Activated CD4-positive, alpha-beta T cell treated with anti-CD3 and anti-CD28 coated beads for 36 hours (primary cell): ENCODE data around the gene GYG2. TPM values are rescaled to one million over a fixed set of nuclear protein-coding genes. Genes with fewer than 3 reads are reported as not detected.
"Not testable (repeated sequence)": the region's sequence is repeated elsewhere in the genome, so short reads cannot be mapped to it uniquely, and the experiment has no call there.

ENCODE experiments used
- ATAC-seq: fragments of 200-7000 bp; cut with Tn5 transposase; one replicate; pipeline ENCODE4 v1.10.0; 2021; ENCODE audit warnings: mild to moderate bottlenecking, moderate library complexity
- CTCF ChIA-PET: fragments of 350-600 bp; sonication (Branson Sonifier 250); formaldehyde crosslinking; loops from one replicate; lab custom pipeline; 2021; ENCODE audit warnings: antibody characterized with exemption; lab: Charles Lee
- POLR2A ChIA-PET: fragments of 350-600 bp; sonication (Branson Sonifier 250); formaldehyde crosslinking; loops from one replicate; lab custom pipeline; 2021; ENCODE audit warnings: antibody characterized with exemption, inconsistent platforms; lab: Charles Lee
- DNase-seq: peaks from one replicate; pipeline ENCODE4 v3.0.0-alpha.2; 2020
- H3K27ac Mint-ChIP-seq: one replicate; pipeline ENCODE4 v1.8.0; 2021; ENCODE audit warnings: mixed read lengths
- H3K27me3 Mint-ChIP-seq: one replicate; pipeline ENCODE4 v1.8.0; 2021; ENCODE audit warnings: mixed read lengths
- H3K36me3 Mint-ChIP-seq: one replicate; pipeline ENCODE4 v1.8.0; 2021; ENCODE audit warnings: low read depth, mixed read lengths
- H3K4me1 Mint-ChIP-seq: one replicate; pipeline ENCODE4 v1.8.0; 2021; ENCODE audit warnings: mixed read lengths
- H3K4me3 Mint-ChIP-seq: one replicate; pipeline ENCODE4 v1.8.0; 2021; ENCODE audit warnings: mild to moderate bottlenecking, moderate library complexity, mixed read lengths
- H3K9me3 Mint-ChIP-seq: one replicate; pipeline ENCODE4 v1.8.0; 2021; ENCODE audit warnings: low read depth, mixed read lengths
- intact Hi-C, 2 experiments: fragments of 100-400 bp; cut with DNase I in 1 of 2; cut with micrococcal nuclease in 1 of 2; formaldehyde crosslinking; loops; one replicate each; pipeline versions ENCODE4 v1.14.2 to v1.15.1; 2022 to 2024; cut with DNase I, micrococcal nuclease
- total RNA-seq, 2 experiments: library from RNA; stranded (reverse); gene quantifications; one replicate each; pipeline ENCODE4 v1.2.3, GENCODE V29; 2021

The GYG2 gene
- total RNA-seq, 2 experiments from 2014 or later = not detected

GRCh38 chrX:2875136-2875481 lies 46.4 kb downstream of the GYG2 start:
- H3K27me3 Mint-ChIP-seq = no peaks in the 10 kb centered on the region
- ChIA-PET CTCF (no interaction called here), POLR2A (no interaction called here)
- no peak overlapping the region for H3K4me3 Mint-ChIP-seq
- H3K9me3 Mint-ChIP-seq = no peaks in the 10 kb centered on the region
- intact Hi-C loops = no loop called here
- no peak overlapping the region for H3K27ac Mint-ChIP-seq
- no peaks in the 10 kb centered on the region for H3K36me3 Mint-ChIP-seq
- H3K4me1 Mint-ChIP-seq = no peaks in the 10 kb centered on the region
- ATAC-seq = no peak
- no peak for DNase-seq

GRCh38 chrX:2875798-2876399 lies 47.2 kb downstream of the GYG2 start:
- Mint-ChIP-seq H3K27me3 (no peaks in the 10 kb centered on the region), H3K36me3 (no peaks in the 10 kb centered on the region), H3K4me1 (no peaks in the 10 kb centered on the region), H3K27ac (no peak overlapping the region), H3K4me3 (no peak overlapping the region), H3K9me3 (no peaks in the 10 kb centered on the region)
- ATAC-seq (no peak), DNase-seq (peak; percentile 5)
- ChIA-PET POLR2A (no interaction called here), CTCF (interaction anchor here (0.6 kb wide), 1 partner anchor 254 kb away, joined by 3 read pairs; no protein-coding TSS in a partner anchor)
- intact Hi-C loops = no loop called here

GRCh38 chrX:2878563-2878962 lies 49.8 kb downstream of the GYG2 start:
- DNase-seq (no peak), ATAC-seq (no peak)
- Mint-ChIP-seq H3K4me3 (no peak overlapping the region), H3K4me1 (no peaks in the 10 kb centered on the region), H3K36me3 (no peaks in the 10 kb centered on the region), H3K27me3 (no peaks in the 10 kb centered on the region), H3K9me3 (no peaks in the 10 kb centered on the region), H3K27ac (no peak overlapping the region)
- CTCF ChIA-PET = no interaction called here
- POLR2A ChIA-PET = no interaction called here
- intact Hi-C loops = no loop called here

- CTCF ChIA-PET = no interaction called here
- Mint-ChIP-seq H3K4me1 (no peaks in the 10 kb centered on the region), H3K9me3 (no peaks in the 10 kb centered on the region), H3K4me3 (no peak overlapping the region), H3K36me3 (no peaks in the 10 kb centered on the region), H3K27me3 (no peaks in the 10 kb centered on the region), H3K27ac (no peak overlapping the region)
- POLR2A ChIA-PET = no interaction called here
- DNase-seq (no peak), ATAC-seq (no peak)
- intact Hi-C loops = no loop called here
These were observed 50.9 kb downstream of the GYG2 start for GRCh38 chrX:2879670-2880069.

GRCh38 chrX:2883770-2884169 lies 55.0 kb downstream of the GYG2 start:
- H3K27ac Mint-ChIP-seq = no peak overlapping the region
- no peak for DNase-seq
- peaks cover 2% of the 10 kb centered on the region for H3K4me1 Mint-ChIP-seq
- ATAC-seq = no peak
- no peak overlapping the region for H3K4me3 Mint-ChIP-seq
- intact Hi-C loops = no loop called here
- CTCF ChIA-PET = no interaction called here
- H3K36me3 Mint-ChIP-seq = no peaks in the 10 kb centered on the region
- POLR2A ChIA-PET = no interaction called here
- H3K9me3 Mint-ChIP-seq = no peaks in the 10 kb centered on the region
- peaks cover 2% of the 10 kb centered on the region for H3K27me3 Mint-ChIP-seq

GRCh38 chrX:2888309-2888708 lies 59.6 kb downstream of the GYG2 start:
- Mint-ChIP-seq H3K4me1 (peaks cover 8% of the 10 kb centered on the region), H3K9me3 (no peaks in the 10 kb centered on the region), H3K27me3 (peaks cover 2% of the 10 kb centered on the region), H3K27ac (no peak overlapping the region), H3K36me3 (no peaks in the 10 kb centered on the region), H3K4me3 (no peak overlapping the region)
- intact Hi-C loops = no loop called here
- ChIA-PET POLR2A (no interaction called here), CTCF (no interaction called here)
- no peak for ATAC-seq
- DNase-seq = no peak

- Mint-ChIP-seq H3K4me1 (peaks cover 8% of the 10 kb centered on the region), H3K36me3 (no peaks in the 10 kb centered on the region), H3K27me3 (peaks cover 2% of the 10 kb centered on the region), H3K27ac (no peak overlapping the region), H3K4me3 (peak overlapping the region; percentile 62), H3K9me3 (no peaks in the 10 kb centered on the region)
- ChIA-PET CTCF (no interaction called here), POLR2A (no interaction called here)
- no peak for ATAC-seq
- intact Hi-C loops = no loop called here
- no peak for DNase-seq
These were observed 60.4 kb downstream of the GYG2 start for GRCh38 chrX:2889045-2889605.

GRCh38 chrX:2889706-2890490 lies 61.2 kb downstream of the GYG2 start:
- H3K4me3 Mint-ChIP-seq = peak overlapping the region; percentile 62
- H3K9me3 Mint-ChIP-seq, H3K27me3 Mint-ChIP-seq, ATAC-seq, CTCF ChIA-PET, POLR2A ChIA-PET, H3K4me1 Mint-ChIP-seq, H3K36me3 Mint-ChIP-seq, intact Hi-C loops, H3K27ac Mint-ChIP-seq: not testable (repeated sequence)
- peak; percentile 7 for DNase-seq

DNA sequence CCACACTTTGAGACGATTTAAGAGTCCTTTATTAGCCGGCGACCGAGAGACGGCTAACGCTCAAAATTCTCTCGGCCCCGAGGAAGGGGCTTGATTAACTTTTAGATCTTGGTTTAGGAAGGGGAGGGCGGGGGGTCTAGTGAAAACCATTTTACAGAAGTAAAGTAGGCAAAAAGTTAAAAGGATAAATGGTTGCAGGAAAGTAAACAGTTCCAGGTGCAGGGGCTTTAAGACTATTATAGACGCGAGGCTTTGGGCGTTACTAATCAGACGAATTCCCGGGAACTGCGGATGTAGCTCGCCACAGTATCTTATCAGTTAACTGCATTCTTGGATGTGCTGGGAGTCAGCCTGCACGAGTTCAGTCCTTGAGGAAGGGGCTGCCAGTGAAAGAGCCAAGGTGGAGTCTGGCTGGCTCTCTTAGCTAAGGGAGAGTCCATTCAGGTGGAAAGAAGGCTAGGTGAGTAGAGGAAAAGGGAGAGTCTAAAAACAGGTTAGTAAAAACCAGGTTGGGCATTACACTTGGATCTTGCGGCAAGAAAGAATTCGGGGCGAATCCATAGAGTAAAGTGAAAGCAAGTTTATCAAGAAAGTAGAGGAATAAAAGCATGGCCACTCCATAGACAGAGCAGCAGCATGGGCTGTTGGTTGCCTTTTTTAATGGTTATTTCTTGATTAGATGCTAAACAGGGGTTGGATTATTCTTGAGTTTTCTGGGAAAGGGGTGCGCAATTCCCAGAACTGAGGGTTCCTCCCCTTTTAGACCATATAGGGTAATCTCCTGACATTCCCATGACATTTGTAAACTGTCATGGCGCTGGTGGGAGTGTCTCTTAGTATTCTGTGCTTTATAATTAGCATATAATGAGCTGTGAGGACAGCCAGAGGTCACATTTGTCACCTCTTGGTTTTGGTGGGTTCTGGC lies 62.1 kb downstream of the GYG2 start:
- ATAC-seq, H3K27ac Mint-ChIP-seq, H3K4me1 Mint-ChIP-seq, H3K9me3 Mint-ChIP-seq, H3K27me3 Mint-ChIP-seq, intact Hi-C loops, POLR2A ChIA-PET, CTCF ChIA-PET, H3K4me3 Mint-ChIP-seq, DNase-seq, H3K36me3 Mint-ChIP-seq: not testable (repeated sequence)

- Mint-ChIP-seq H3K27ac (no peak overlapping the region), H3K27me3 (peaks cover 2% of the 10 kb centered on the region), H3K4me1 (peaks cover 9% of the 10 kb centered on the region), H3K9me3 (no peaks in the 10 kb centered on the region), H3K4me3 (no peak overlapping the region), H3K36me3 (no peaks in the 10 kb centered on the region)
- intact Hi-C loops = no loop called here
- ChIA-PET CTCF (no interaction called here), POLR2A (no interaction called here)
- DNase-seq (no peak), ATAC-seq (no peak)
These were observed 64.1 kb downstream of the GYG2 start for GRCh38 chrX:2892816-2893215.

DNA sequence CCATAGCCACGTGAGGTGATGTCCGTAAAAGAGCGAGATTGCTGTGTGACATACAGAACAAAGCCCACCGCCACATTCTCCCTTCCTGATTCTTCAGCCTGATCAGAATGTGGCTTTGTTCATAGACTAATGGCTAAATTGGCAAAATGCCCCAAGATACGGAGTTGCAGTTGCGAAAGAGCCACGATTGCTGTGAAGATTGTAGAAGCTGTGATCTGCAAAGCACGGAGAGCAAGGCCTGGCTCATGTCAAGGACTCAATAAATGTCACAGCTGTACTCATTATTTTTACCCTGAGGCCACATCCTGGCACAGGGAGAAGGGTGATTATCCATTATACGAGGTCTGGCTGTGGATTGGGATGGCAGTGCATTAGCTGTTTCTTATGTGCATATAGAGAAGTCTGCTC lies 66.2 kb downstream of the GYG2 start:
- ChIA-PET CTCF (interaction anchor here (0.5 kb wide), 1 partner anchor 35 kb away, joined by 3 read pairs; no protein-coding TSS in a partner anchor), POLR2A (no interaction called here)
- intact Hi-C loops = no loop called here
- ATAC-seq = no peak
- H3K4me1 Mint-ChIP-seq = peaks cover 6% of the 10 kb centered on the region
- H3K27ac Mint-ChIP-seq = no peak overlapping the region
- DNase-seq = no peak
- H3K9me3 Mint-ChIP-seq = no peaks in the 10 kb centered on the region
- no peaks in the 10 kb centered on the region for H3K27me3 Mint-ChIP-seq
- no peak overlapping the region for H3K4me3 Mint-ChIP-seq
- H3K36me3 Mint-ChIP-seq = no peaks in the 10 kb centered on the region
